CD4-positive, alpha-beta memory T cell (primary cell): Measurements from ENCODE around the gene TMPRSS4. TPM values are rescaled to one million over a fixed set of nuclear protein-coding genes. Genes with fewer than 3 reads are reported as not detected.

ENCODE experiments used
- CTCF ChIA-PET: fragments of 350-600 bp; sonication (Branson Sonifier 250); formaldehyde crosslinking; loops from one replicate; lab custom pipeline; 2021; ENCODE audit warnings: inconsistent platforms; ENCODE audit not compliant: partially characterized antibody; lab: Charles Lee
- POLR2A ChIA-PET: fragments of 350-600 bp; sonication (Branson Sonifier 250); formaldehyde crosslinking; loops from one replicate; lab custom pipeline; 2021; ENCODE audit not compliant: partially characterized antibody; lab: Charles Lee
- DNase-seq, 5 donors: peaks; one replicate each; pipeline versions ENCODE4 v3.0.0 to v3.0.0-alpha.2; 2020 to 2022; ENCODE audit warnings: mixed read lengths in 1 of 5
- H3K27ac ChIP-seq: one replicate; pipeline ENCODE4 v1.7.0; 2013; ENCODE audit warnings: low read depth, low read length
- H3K27me3 ChIP-seq: 2 replicates; pipeline ENCODE4 v1.7.0; 2013; ENCODE audit warnings: mild to moderate bottlenecking, low read length, moderate library complexity; ENCODE audit not compliant: insufficient read depth
- H3K36me3 ChIP-seq: 2 replicates; pipeline ENCODE4 v1.7.0; 2013; ENCODE audit warnings: mild to moderate bottlenecking, low read length, moderate library complexity; ENCODE audit not compliant: insufficient read depth
- H3K4me1 ChIP-seq: 2 replicates; pipeline ENCODE4 v1.7.0; 2013; ENCODE audit warnings: mild to moderate bottlenecking, low read length, moderate library complexity; ENCODE audit not compliant: insufficient read depth
- H3K4me3 ChIP-seq, 2 donors: one replicate each; pipeline ENCODE4 v1.7.0; 2013; ENCODE audit warnings: low read length in 2 of 2, mild to moderate bottlenecking in 1 of 2
- H3K9me3 ChIP-seq, 2 donors: one replicate each; pipeline ENCODE4 v1.7.0; 2013; ENCODE audit warnings: low read length in 2 of 2, control low read depth in 1 of 2; ENCODE audit not compliant: control insufficient read depth in 1 of 2
- H3K27ac Mint-ChIP-seq, 7 donors: one replicate each; pipeline ENCODE4 v1.8.0; 2020 to 2021; ENCODE audit warnings: mixed read lengths in 7 of 7, mild to moderate bottlenecking in 6 of 7, inconsistent platforms in 3 of 7, moderate library complexity in 3 of 7
- H3K27me3 Mint-ChIP-seq, 2 donors: one replicate each; pipeline ENCODE4 v1.8.0; 2020 to 2021; ENCODE audit warnings: mixed read lengths in 2 of 2
- H3K36me3 Mint-ChIP-seq, 2 donors: one replicate each; pipeline ENCODE4 v1.8.0; 2020 to 2021; ENCODE audit warnings: mixed read lengths in 2 of 2, inconsistent platforms in 1 of 2, mild to moderate bottlenecking in 1 of 2
- H3K4me1 Mint-ChIP-seq, 4 donors: one replicate each; pipeline ENCODE4 v1.8.0; 2020 to 2021; ENCODE audit warnings: mixed read lengths in 4 of 4, mild to moderate bottlenecking in 1 of 4
- H3K4me3 Mint-ChIP-seq, 8 donors: one replicate each; pipeline ENCODE4 v1.8.0; 2020 to 2021; ENCODE audit warnings: mixed read lengths in 8 of 8, mild to moderate bottlenecking in 7 of 8, moderate library complexity in 6 of 8, inconsistent platforms in 3 of 8
- H3K9me3 Mint-ChIP-seq, 8 donors: one replicate each; pipeline ENCODE4 v1.8.0; 2020 to 2021; ENCODE audit warnings: mixed read lengths in 8 of 8, mild to moderate bottlenecking in 5 of 8, inconsistent platforms in 3 of 8, moderate library complexity in 1 of 8
- intact Hi-C: fragments of 100-400 bp; cut with micrococcal nuclease; formaldehyde crosslinking; loops from one replicate; pipeline ENCODE4 v1.15.1; 2023
- polyA plus RNA-seq, 2 donors: library from polyadenylated mRNA; unstranded; fragments of 300-500 nt; fragmentation: Illumina TruSeq; gene quantifications; one replicate each; pipeline ENCODE4 v1.2.3, GENCODE V29; 2021
- total RNA-seq, 2 experiments: library from RNA; stranded (reverse); gene quantifications; one replicate each; pipeline ENCODE4 v1.2.3, GENCODE V29; 2021

Gene TMPRSS4, protein sequence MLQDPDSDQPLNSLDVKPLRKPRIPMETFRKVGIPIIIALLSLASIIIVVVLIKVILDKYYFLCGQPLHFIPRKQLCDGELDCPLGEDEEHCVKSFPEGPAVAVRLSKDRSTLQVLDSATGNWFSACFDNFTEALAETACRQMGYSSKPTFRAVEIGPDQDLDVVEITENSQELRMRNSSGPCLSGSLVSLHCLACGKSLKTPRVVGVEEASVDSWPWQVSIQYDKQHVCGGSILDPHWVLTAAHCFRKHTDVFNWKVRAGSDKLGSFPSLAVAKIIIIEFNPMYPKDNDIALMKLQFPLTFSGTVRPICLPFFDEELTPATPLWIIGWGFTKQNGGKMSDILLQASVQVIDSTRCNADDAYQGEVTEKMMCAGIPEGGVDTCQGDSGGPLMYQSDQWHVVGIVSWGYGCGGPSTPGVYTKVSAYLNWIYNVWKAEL
- under 1 TPM in 1 of 2 experiments, not detected in 1; 0.33 TPM for total RNA-seq
- polyA plus RNA-seq, result not detected

DNA sequence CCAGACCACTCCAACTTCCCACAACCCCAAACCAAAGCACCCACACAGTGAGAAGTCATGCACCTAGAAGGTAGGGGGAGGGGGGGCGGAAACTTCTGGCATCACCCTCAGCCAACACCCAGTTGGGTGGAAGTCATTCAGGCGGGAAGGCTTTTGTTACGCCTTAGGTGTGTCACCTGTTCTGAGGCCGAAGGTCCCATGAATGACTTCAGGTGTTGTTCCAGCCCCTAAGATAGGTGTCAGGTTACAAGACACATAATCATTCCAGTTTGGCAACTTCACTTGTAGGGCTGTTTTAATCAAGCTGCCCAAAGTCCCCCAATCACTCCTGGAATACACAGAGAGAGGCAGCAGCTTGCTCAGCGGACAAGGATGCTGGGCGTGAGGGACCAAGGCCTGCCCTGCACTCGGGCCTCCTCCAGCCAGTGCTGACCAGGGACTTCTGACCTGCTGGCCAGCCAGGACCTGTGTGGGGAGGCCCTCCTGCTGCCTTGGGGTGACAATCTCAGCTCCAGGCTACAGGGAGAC is at the start of gene TMPRSS4:
TMPRSS4 (plus strand) TSS at position 325 of the 528 bp plus-strand sequence. CDS start 225 bp downstream, outside the sequence.
- Mint-ChIP-seq H3K4me1 (peaks cover 0 to 20% (median under 1%) of the 10 kb centered on the region in 4 donors), H3K27me3 (peaks cover 3 to 6% of the 10 kb centered on the region in 2 donors), H3K4me3 (peak within 1 kb of the TSS in 1 of 8 donors; percentile 41), H3K36me3 (no peaks in the 10 kb centered on the region), H3K27ac (no peak within 1 kb of the TSS), H3K9me3 (no peaks in the 10 kb centered on the region)
- POLR2A ChIA-PET, result interaction anchor here (0.6 kb wide), 1 partner anchor 938 kb away, joined by 3 read pairs; no protein-coding TSS in a partner anchor
- Histone ChIP-seq H3K4me1 (no peaks in the 10 kb centered on the region), H3K9me3 (no peaks in the 10 kb centered on the region), H3K27ac (no peak within 1 kb of the TSS), H3K4me3 (no peak within 1 kb of the TSS), H3K27me3 (no peaks in the 10 kb centered on the region), H3K36me3 (no peaks in the 10 kb centered on the region)
- CTCF ChIA-PET, result interaction anchor here (1.2 to 2.1 kb wide), 2 partner anchors 12 to 24 kb away, joined by 3 to 5 read pairs; no protein-coding TSS in a partner anchor
- intact Hi-C loops, result no loop called here
- no peak for DNase-seq

DNA sequence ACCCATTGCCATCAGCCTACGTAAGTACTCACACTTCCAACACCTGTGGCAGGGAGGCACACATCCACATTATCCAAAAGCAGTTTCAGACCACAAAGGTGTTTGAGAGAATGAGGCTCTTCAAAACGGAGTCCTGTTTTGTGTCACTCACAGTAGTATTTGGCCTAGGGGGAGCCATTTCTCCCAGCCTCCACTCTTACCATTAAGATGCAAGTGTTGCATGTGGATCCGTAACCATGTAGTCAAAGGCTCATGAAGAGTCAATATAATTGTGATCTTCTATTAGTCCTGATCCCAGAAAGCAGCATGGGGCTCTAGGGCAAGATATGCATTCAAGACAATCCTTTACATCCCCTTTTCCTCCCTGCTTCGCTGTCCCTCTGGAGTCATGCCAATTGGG is 49.2 kb upstream of the TMPRSS4 start:
- Mint-ChIP-seq H3K4me3 (no peak overlapping the region), H3K27me3 (peaks cover 0 to 2% of the 10 kb centered on the region in 2 donors), H3K9me3 (peaks cover 0 to 2% (median 0%) of the 10 kb centered on the region in 8 donors), H3K4me1 (peaks cover 20 to 36% (median 25%) of the 10 kb centered on the region in 4 donors), H3K36me3 (no peaks in the 10 kb centered on the region), H3K27ac (no peak overlapping the region)
- H3K27me3 ChIP-seq, result no peaks in the 10 kb centered on the region
- DNase-seq, result no peak
- no peaks in the 10 kb centered on the region for H3K36me3 ChIP-seq
- H3K9me3 ChIP-seq, result no peaks in the 10 kb centered on the region
- peaks cover 13% of the 10 kb centered on the region for H3K4me1 ChIP-seq
- intact Hi-C loops, result loop anchor here (2.0 kb wide), 1 partner anchor 17 kb away; no protein-coding TSS in a partner anchor
- CTCF ChIA-PET, result interaction anchor here (0.8 kb wide), 1 partner anchor 11 kb away, joined by 3 read pairs; no protein-coding TSS in a partner anchor
- POLR2A ChIA-PET, result no interaction called here
- no peak overlapping the region for H3K27ac ChIP-seq
- H3K4me3 ChIP-seq, result no peak overlapping the region

DNA sequence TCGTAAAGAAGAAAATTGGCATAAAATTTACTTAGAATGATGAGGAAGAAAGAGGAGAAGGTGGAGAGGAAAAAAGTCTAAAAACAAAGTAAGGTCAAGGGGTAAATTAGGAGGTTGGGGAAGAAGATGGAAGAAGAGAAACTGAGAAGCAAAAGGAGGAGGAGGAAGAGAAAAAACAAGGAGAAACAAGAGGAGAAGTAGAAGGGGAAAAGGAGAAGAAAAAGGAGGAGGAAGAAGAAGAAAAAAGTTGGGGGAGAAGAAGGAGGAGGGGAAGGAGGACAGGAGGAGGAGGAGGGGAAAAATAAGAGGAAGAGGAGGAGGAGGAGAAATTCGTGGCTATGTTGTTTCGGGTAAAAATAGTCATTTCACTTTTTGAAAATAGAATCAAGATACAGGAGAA is 48.3 kb upstream of the TMPRSS4 start:
- Histone ChIP-seq H3K27me3 (no peaks in the 10 kb centered on the region), H3K36me3 (no peaks in the 10 kb centered on the region), H3K4me1 (peaks cover 19% of the 10 kb centered on the region), H3K27ac (no peak overlapping the region), H3K4me3 (no peak overlapping the region), H3K9me3 (no peaks in the 10 kb centered on the region)
- ChIA-PET POLR2A (interaction anchor here (0.9 to 1.5 kb wide), 6 partner anchors 13 to 43 kb away, joined by 3 to 5 read pairs (median 4); partner anchors contain the start of gene IL10RA), CTCF (interaction anchor here (0.8 to 1.8 kb wide), 8 partner anchors 15 to 221 kb away, joined by 3 to 7 read pairs (median 4); no protein-coding TSS in a partner anchor)
- peak overlapping the region in 2 of 7 donors; percentile 29 to 72 for H3K27ac Mint-ChIP-seq
- DNase-seq, result no peak
- no peaks in the 10 kb centered on the region for H3K36me3 Mint-ChIP-seq
- peak overlapping the region in 1 of 8 donors; percentile 49 for H3K4me3 Mint-ChIP-seq
- peaks cover 0 to 2% (median 0%) of the 10 kb centered on the region in 8 donors for H3K9me3 Mint-ChIP-seq
- peaks cover 0 to 2% of the 10 kb centered on the region in 2 donors for H3K27me3 Mint-ChIP-seq
- H3K4me1 Mint-ChIP-seq, result peaks cover 21 to 42% (median 31%) of the 10 kb centered on the region in 4 donors
- intact Hi-C loops, result loop anchor here (2.0 kb wide), 1 partner anchor 16 kb away; no protein-coding TSS in a partner anchor

DNA sequence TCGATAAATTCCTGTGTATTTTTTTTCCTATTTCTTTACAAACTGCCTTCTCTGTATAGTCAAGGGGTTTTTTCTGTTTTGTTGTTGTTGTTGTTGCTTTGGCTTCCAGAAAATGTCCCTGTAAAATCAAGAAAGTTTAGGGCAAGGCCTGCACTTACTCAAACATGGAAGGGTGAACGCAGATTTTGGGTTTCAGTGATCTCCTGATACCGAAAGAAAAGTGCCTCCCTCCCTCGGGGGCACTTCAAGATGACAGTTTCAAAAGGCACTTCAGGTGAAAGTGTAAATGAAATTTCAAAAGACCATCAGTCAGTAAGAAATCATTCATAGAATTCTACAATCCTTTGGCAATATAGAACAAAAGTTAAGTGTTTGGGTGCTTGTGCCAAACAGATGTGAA is 43.4 kb upstream of the TMPRSS4 start:
- Histone ChIP-seq H3K4me1 (peaks cover 11% of the 10 kb centered on the region), H3K9me3 (no peaks in the 10 kb centered on the region), H3K4me3 (no peak overlapping the region), H3K27ac (no peak overlapping the region), H3K27me3 (no peaks in the 10 kb centered on the region), H3K36me3 (no peaks in the 10 kb centered on the region)
- Mint-ChIP-seq H3K36me3 (peaks cover 0 to under 1% of the 10 kb centered on the region in 2 donors), H3K4me1 (peaks cover 16 to 41% (median 28%) of the 10 kb centered on the region in 4 donors), H3K27ac (peak overlapping the region in 3 of 7 donors; percentile 15 to 62 (median 27)), H3K9me3 (peaks cover 0 to 2% (median 0%) of the 10 kb centered on the region in 8 donors), H3K27me3 (peaks cover 0 to 2% of the 10 kb centered on the region in 2 donors), H3K4me3 (peak overlapping the region in 3 of 8 donors; percentile 26 to 36 (median 34))
- no peak for DNase-seq
- ChIA-PET CTCF (no interaction called here), POLR2A (interaction anchor here (1.1 to 2.5 kb wide), 2 partner anchors 25 to 31 kb away, joined by 3 to 7 read pairs; no protein-coding TSS in a partner anchor)
- intact Hi-C loops, result no loop called here

DNA sequence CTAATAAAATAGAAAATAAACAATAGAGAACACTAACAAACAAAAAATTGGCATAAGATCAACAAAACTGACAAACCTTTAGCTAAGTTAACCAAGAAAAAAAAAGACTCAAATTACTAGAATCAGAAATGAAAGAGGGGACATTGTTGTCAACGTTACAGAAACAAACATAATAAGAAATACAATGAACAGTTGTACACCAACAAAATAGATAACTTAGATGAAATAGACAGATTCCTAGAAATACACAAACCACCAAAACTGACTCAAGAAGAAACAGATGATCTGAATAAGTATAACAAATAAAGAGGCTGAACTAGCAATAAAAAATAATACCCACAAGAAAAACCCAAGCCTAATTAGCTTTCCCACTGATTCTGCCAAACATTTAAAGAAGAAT is 34.7 kb upstream of the TMPRSS4 start:
- peaks cover 0 to 5% of the 10 kb centered on the region in 2 donors for H3K36me3 Mint-ChIP-seq
- no peak overlapping the region for H3K4me3 ChIP-seq
- CTCF ChIA-PET, result interaction anchor here (0.6 to 8.0 kb wide), 6 partner anchors 10 to 227 kb away, joined by 3 to 56 read pairs (median 3); no protein-coding TSS in a partner anchor
- H3K4me3 Mint-ChIP-seq, result peak overlapping the region in 6 of 8 donors; percentile 38 to 68 (median 56)
- peak overlapping the region; percentile 88 to 99 (median 90) for H3K27ac Mint-ChIP-seq
- H3K9me3 Mint-ChIP-seq, result peaks cover 0 to 2% (median 0%) of the 10 kb centered on the region in 8 donors
- H3K36me3 ChIP-seq, result no peaks in the 10 kb centered on the region
- no peaks in the 10 kb centered on the region for H3K27me3 Mint-ChIP-seq
- peaks cover 49 to 85% (median 66%) of the 10 kb centered on the region in 4 donors for H3K4me1 Mint-ChIP-seq
- POLR2A ChIA-PET, result interaction anchor here (2.0 to 20.3 kb wide), 3 partner anchors 9 to 91 kb away, joined by 7 to 1775 read pairs (median 22); partner anchors contain the start of gene IL10RA
- DNase-seq, result peak in 2 of 5 donors; percentile 28 to 30
- H3K27ac ChIP-seq, result no peak overlapping the region
- intact Hi-C loops, result no loop called here
- H3K4me1 ChIP-seq, result peaks cover 67% of the 10 kb centered on the region
- no peaks in the 10 kb centered on the region for H3K27me3 ChIP-seq
- H3K9me3 ChIP-seq, result no peaks in the 10 kb centered on the region

DNA sequence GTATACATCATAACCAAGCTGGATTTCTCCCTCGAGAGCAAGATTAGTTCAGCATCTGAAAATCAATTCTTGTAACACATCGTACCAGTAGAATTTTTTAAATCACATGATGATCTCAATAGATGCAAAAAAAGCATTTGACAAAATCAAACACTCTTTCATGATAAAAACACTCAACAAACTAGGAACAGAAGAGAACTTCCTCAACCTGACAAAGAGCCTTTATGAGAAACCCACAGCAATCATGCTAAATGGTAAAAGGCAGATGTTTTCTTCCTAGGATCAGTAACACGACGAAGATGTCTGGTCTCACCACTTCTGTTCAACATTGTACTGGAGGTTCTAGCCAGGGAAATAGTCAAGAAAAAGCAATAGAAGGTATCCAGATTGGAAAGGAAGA is 34.1 kb upstream of the TMPRSS4 start:
- POLR2A ChIA-PET, result interaction anchor here (2.0 to 20.3 kb wide), 3 partner anchors 9 to 92 kb away, joined by 7 to 1775 read pairs (median 22); partner anchors contain the start of gene IL10RA

More for the DNA sequence above, 34.1 kb upstream of the TMPRSS4 start:
- Mint-ChIP-seq H3K4me1 (peaks cover 52 to 87% (median 70%) of the 10 kb centered on the region in 4 donors), H3K27me3 (no peaks in the 10 kb centered on the region), H3K36me3 (peaks cover 0 to 5% of the 10 kb centered on the region in 2 donors), H3K4me3 (peak overlapping the region in 7 of 8 donors; percentile 10 to 68 (median 60)), H3K27ac (peak overlapping the region; percentile 88 to 99 (median 90)), H3K9me3 (peaks cover 0 to 2% (median 0%) of the 10 kb centered on the region in 8 donors)
- Histone ChIP-seq H3K36me3 (no peaks in the 10 kb centered on the region), H3K9me3 (no peaks in the 10 kb centered on the region), H3K27ac (no peak overlapping the region), H3K4me3 (no peak overlapping the region), H3K4me1 (peaks cover 74% of the 10 kb centered on the region), H3K27me3 (no peaks in the 10 kb centered on the region)
- DNase-seq, result no peak
- intact Hi-C loops, result no loop called here
- CTCF ChIA-PET, result interaction anchor here (0.9 to 8.0 kb wide), 5 partner anchors 9 to 228 kb away, joined by 3 to 56 read pairs (median 21); no protein-coding TSS in a partner anchor
